CD4-positive, alpha-beta T cell treated with Interleukin-4 for 4 hours (primary cell): ENCODE measurements around the gene EMP2.
"Not testable (repeated sequence)": the region's sequence is repeated elsewhere in the genome, so short reads cannot be mapped to it uniquely, and the experiment has no call there.

ENCODE experiments used
- DNase-seq: peaks from one replicate; pipeline ENCODE4 v3.0.0-alpha.2; 2020

The EMP2 gene

GRCh38 chr16:10579965-10580882 lies at the start of gene EMP2:
Gene EMP2, minus strand, starts transcription at chr16:10580598. Its CDS starts 32,981 bp downstream, at chr16:10547617.
- DNase-seq, result no peak

- no peak for DNase-seq
Observed at GRCh38 chr16:10629592-10629963, 49.2 kb upstream of the EMP2 start.

- no peak for DNase-seq
Observed at GRCh38 chr16:10625595-10626357, 45.4 kb upstream of the EMP2 start.

GRCh38 chr16:10624527-10624926 lies 44.1 kb upstream of the EMP2 start:
- DNase-seq, result no peak

- no peak for DNase-seq
Observed at GRCh38 chr16:10623059-10623458, 42.7 kb upstream of the EMP2 start.

GRCh38 chr16:10622036-10622921 lies 41.9 kb upstream of the EMP2 start:
- DNase-seq, result no peak

- not testable (repeated sequence) for DNase-seq
Observed at GRCh38 chr16:10621216-10621949, 41.0 kb upstream of the EMP2 start.

- no peak for DNase-seq
Observed at GRCh38 chr16:10620120-10620519, 39.7 kb upstream of the EMP2 start.

- no peak for DNase-seq
Observed at GRCh38 chr16:10619271-10619849, 39.0 kb upstream of the EMP2 start.

GRCh38 chr16:10618710-10619209 lies 38.4 kb upstream of the EMP2 start:
- DNase-seq, result no peak

- DNase-seq, result no peak
Observed at GRCh38 chr16:10617662-10618420, 37.4 kb upstream of the EMP2 start.

GRCh38 chr16:10616756-10617640 lies 36.6 kb upstream of the EMP2 start:
- DNase-seq, result no peak

GRCh38 chr16:10616419-10616755 lies 36.0 kb upstream of the EMP2 start:
- no peak for DNase-seq

GRCh38 chr16:10614685-10615084 lies 34.3 kb upstream of the EMP2 start:
- DNase-seq, result no peak

- DNase-seq, result peak; percentile 0
Observed at GRCh38 chr16:10613785-10614485, 33.5 kb upstream of the EMP2 start.

- no peak for DNase-seq
Observed at GRCh38 chr16:10612649-10613179, 32.3 kb upstream of the EMP2 start.

GRCh38 chr16:10611825-10612342 lies 31.5 kb upstream of the EMP2 start:
- DNase-seq, result no peak

- no peak for DNase-seq
Observed at GRCh38 chr16:10610499-10611184, 30.2 kb upstream of the EMP2 start.
